Endothelial cell of umbilical vein (primary cell): ENCODE data around the gene SNAI3. TPM values are rescaled to one million over a fixed set of nuclear protein-coding genes. Genes with fewer than 3 reads are reported as not detected.

Experiments
- BruUV-seq: library from RNA; stranded (reverse); fragments of 400-500 nt; replicated peaks from 2 replicates; lab custom pipeline; 2021; lab: Mats Ljungman, UMichigan
- CTCF ChIA-PET: fragments of 300-600, 350-600 bp; sonication (Branson Sonifier 250); formaldehyde crosslinking; loops from one replicate; lab custom pipeline; 2021; ENCODE audit warnings: antibody characterized with exemption, inconsistent platforms; lab: Charles Lee
- POLR2A ChIA-PET: fragments of 300-600, 350-600 bp; sonication (Branson Sonifier 250); formaldehyde crosslinking; loops from one replicate; lab custom pipeline; 2021; ENCODE audit warnings: antibody characterized with exemption, inconsistent platforms; lab: Charles Lee
- DNase-seq: peaks from one replicate; pipeline ENCODE4 v3.0.0-alpha.2; 2011; ENCODE audit warnings: low read depth, low spot score
- FAIRE-seq: peaks from 2 replicates; lab custom pipeline; 2011; peaks lifted over from hg19 to GRCh38; lab: Jason Lieb, UNC
- H2AFZ ChIP-seq: 2 replicates; pipeline ENCODE4 v1.6.0; 2012; ENCODE audit warnings: low read depth, low read length, control low read depth, inconsistent platforms
- H3K27ac ChIP-seq: 2 replicates; pipeline ENCODE4 v1.5.1; 2011; ENCODE audit warnings: low read depth, mild to moderate bottlenecking, control low read depth, low read length, moderate library complexity; ENCODE audit not compliant: insufficient read depth
- H3K27me3 ChIP-seq, 2 experiments: 2 replicates each; pipeline versions ENCODE4 v1.6.0 to v1.6.1; 2011; ENCODE audit warnings: low read length in 2 of 2, mixed read lengths in 1 of 2; ENCODE audit not compliant: control insufficient read depth in 2 of 2, insufficient read depth in 2 of 2
- H3K36me3 ChIP-seq, 2 experiments: 2 replicates in 1 of 2; 3 replicates in 1 of 2; pipeline ENCODE4 v1.5.1; 2011; ENCODE audit warnings: low read length in 2 of 2, mild to moderate bottlenecking in 1 of 2, moderate library complexity in 1 of 2; ENCODE audit not compliant: control insufficient read depth in 2 of 2, insufficient read depth in 2 of 2; ENCODE audit errors: extremely low read depth in 1 of 2
- H3K4me1 ChIP-seq: 3 replicates; pipeline ENCODE4 v1.5.1; 2011; ENCODE audit warnings: mild to moderate bottlenecking, low read length; ENCODE audit not compliant: control insufficient read depth, insufficient read depth; ENCODE audit errors: extremely low read depth
- H3K4me2 ChIP-seq: 2 replicates; pipeline ENCODE4 v1.6.1; 2011; ENCODE audit warnings: low read length, control low read depth, mixed read lengths; ENCODE audit not compliant: insufficient read depth
- H3K4me3 ChIP-seq, 3 experiments: fragments of 200-600 bp in 1 of 3; sonication (generic), shearing (Covaris generic) in 1 of 3; replicated peaks in 1 of 3; 2 replicates each; pipeline ENCODE4 v1.5.1; 2011 to 2016; ENCODE audit warnings: control low read depth in 3 of 3, low read length in 3 of 3, mild to moderate bottlenecking in 2 of 3, inconsistent platforms in 1 of 3, low read depth in 1 of 3, moderate library complexity in 1 of 3; ENCODE audit not compliant: insufficient read depth in 1 of 3
- H3K79me2 ChIP-seq: 2 replicates; pipeline ENCODE4 v1.6.0; 2012; ENCODE audit warnings: low read length, inconsistent platforms; ENCODE audit not compliant: control insufficient read depth, insufficient read depth
- H3K9ac ChIP-seq: replicated peaks from 2 replicates; pipeline ENCODE3; 2011; ENCODE audit warnings: low read length, control low read depth; ENCODE audit not compliant: insufficient read depth; ENCODE audit errors: extremely low read depth
- H3K9me1 ChIP-seq: replicated peaks from 3 replicates; pipeline ENCODE4 v1.6.0; 2011; ENCODE audit warnings: mild to moderate bottlenecking, low read length; ENCODE audit not compliant: control insufficient read depth, insufficient read depth; ENCODE audit errors: extremely low read depth
- H3K9me3 ChIP-seq: replicated peaks from 2 replicates; pipeline ENCODE4 v1.5.1; 2012; ENCODE audit warnings: low read length, inconsistent platforms; ENCODE audit not compliant: control insufficient read depth, insufficient read depth
- H4K20me1 ChIP-seq: replicated peaks from 2 replicates; pipeline ENCODE3; 2011; ENCODE audit warnings: mild to moderate bottlenecking, low read length; ENCODE audit not compliant: control insufficient read depth, insufficient read depth; ENCODE audit errors: extremely low read depth
- EZH2 ChIP-seq: IDR thresholded peaks from 2 replicates; pipeline ENCODE4 v1.6.1; 2012; ENCODE audit warnings: borderline replicate concordance, low read depth, mild to moderate bottlenecking, moderate library complexity, low read length, inconsistent platforms; ENCODE audit not compliant: severe bottlenecking
- GATA2 ChIP-seq: IDR thresholded peaks from 2 replicates; pipeline ENCODE4 v1.7.0; 2011; ENCODE audit warnings: low read depth, mild to moderate bottlenecking, moderate library complexity, mixed read lengths, low read length; ENCODE audit not compliant: insufficient read length, insufficient read depth
- MAX ChIP-seq: IDR thresholded peaks from 2 replicates; pipeline ENCODE4 v1.6.1; 2011; ENCODE audit not compliant: insufficient read depth, insufficient read length
- MYC ChIP-seq: IDR thresholded peaks from one replicate; pipeline ENCODE4 v1.6.1; 2011; ENCODE audit warnings: mild to moderate bottlenecking, low read depth, low read length
- POLR2A ChIP-seq: IDR thresholded peaks from 2 replicates; pipeline ENCODE4 v1.6.1; 2012; ENCODE audit warnings: low read depth, mild to moderate bottlenecking, control low read depth, low read length
- dilution Hi-C: fragments of 300-500 bp; cut with MboI; formaldehyde crosslinking; loops from one replicate; pipeline ENCODE4 v1.15.0; 2019; ENCODE audit warnings: low sequenced_read_pairs; ENCODE audit not compliant: extremely low pct_ligation_motif_present
- intact Hi-C: fragments of 100-400 bp; cut with micrococcal nuclease; formaldehyde crosslinking; loops from one replicate; pipeline ENCODE4 v1.10.0; 2022
- polyA plus RNA-seq, 4 experiments: library from polyadenylated mRNA; depleted of rRNA in 3 of 4; stranded (reverse) in 3 of 4; unstranded in 1 of 4; fragments of >200 nt; gene quantifications; 2 replicates each; pipeline versions ENCODE4 v1.2.1 to v1.2.3, GENCODE V29; 2011 to 2012; ENCODE audit warnings: missing spikeins in 1 of 4
- total RNA-seq: library from RNA; stranded (reverse); gene quantifications from 2 replicates; pipeline ENCODE4 v1.2.3, GENCODE V29; 2021
- TF ChIP-seq, protein P1 (sequence below), 2 donors: IDR thresholded peaks; 1 replicate in 1 of 2; 2 replicates in 1 of 2; pipeline ENCODE4 v1.5.1; 2011; ENCODE audit warnings: low read length in 2 of 2, mild to moderate bottlenecking in 2 of 2, moderate library complexity in 2 of 2, control low read depth in 1 of 2, inconsistent platforms in 1 of 2, low read depth in 1 of 2; ENCODE audit not compliant: insufficient read depth in 1 of 2; ENCODE audit errors: extremely low read depth in 1 of 2

Gene SNAI3
- total and polyA plus RNA-seq, 2 donors (not counting 3 experiments of a cell fraction or from before 2014, with no cell fraction given), result 0.30 to 0.31 TPM

GRCh38 chr16:88649195-88649923 lies 36.9 kb downstream of the SNAI3 start:
- H3K4me1 ChIP-seq, result peaks cover 13% of the 10 kb centered on the region
- intact Hi-C loops (no loop called here), dilution Hi-C loops (no loop called here)
- H3K4me2 ChIP-seq, result no peak overlapping the region
- H3K79me2 ChIP-seq, result no peaks in the 10 kb centered on the region
- no peaks in the 10 kb centered on the region for H4K20me1 ChIP-seq
- POLR2A ChIA-PET, result no interaction called here
- CTCF ChIA-PET, result no interaction called here
- H3K27me3 ChIP-seq, result no peaks in the 10 kb centered on the region
- H3K9me1 ChIP-seq, result no peaks in the 10 kb centered on the region
- H3K27ac ChIP-seq, result no peak overlapping the region
- DNase-seq (no peak), FAIRE-seq (no peak)
- BruUV-seq, result no TSS peak
- TF ChIP-seq, protein P1, sequence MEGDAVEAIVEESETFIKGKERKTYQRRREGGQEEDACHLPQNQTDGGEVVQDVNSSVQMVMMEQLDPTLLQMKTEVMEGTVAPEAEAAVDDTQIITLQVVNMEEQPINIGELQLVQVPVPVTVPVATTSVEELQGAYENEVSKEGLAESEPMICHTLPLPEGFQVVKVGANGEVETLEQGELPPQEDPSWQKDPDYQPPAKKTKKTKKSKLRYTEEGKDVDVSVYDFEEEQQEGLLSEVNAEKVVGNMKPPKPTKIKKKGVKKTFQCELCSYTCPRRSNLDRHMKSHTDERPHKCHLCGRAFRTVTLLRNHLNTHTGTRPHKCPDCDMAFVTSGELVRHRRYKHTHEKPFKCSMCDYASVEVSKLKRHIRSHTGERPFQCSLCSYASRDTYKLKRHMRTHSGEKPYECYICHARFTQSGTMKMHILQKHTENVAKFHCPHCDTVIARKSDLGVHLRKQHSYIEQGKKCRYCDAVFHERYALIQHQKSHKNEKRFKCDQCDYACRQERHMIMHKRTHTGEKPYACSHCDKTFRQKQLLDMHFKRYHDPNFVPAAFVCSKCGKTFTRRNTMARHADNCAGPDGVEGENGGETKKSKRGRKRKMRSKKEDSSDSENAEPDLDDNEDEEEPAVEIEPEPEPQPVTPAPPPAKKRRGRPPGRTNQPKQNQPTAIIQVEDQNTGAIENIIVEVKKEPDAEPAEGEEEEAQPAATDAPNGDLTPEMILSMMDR (IDR thresholded peaks at IDR 0.05; ENCODE audit: extremely low read depth in 1 of 2, insufficient read depth in 1 of 2, low read depth in 1 of 2, low read length in 2 of 2), result no peak
- TF ChIP-seq POLR2A (no peak), EZH2 (no peak), MYC (no peak), GATA2 (no peak), MAX (no peak)
- H3K36me3 ChIP-seq, result peaks cover 0 to 2% of the 10 kb centered on the region in 2 experiments
- H3K4me3 ChIP-seq, result no peak overlapping the region
- no peak overlapping the region for H2AFZ ChIP-seq
- H3K9ac ChIP-seq, result no peak overlapping the region
- H3K9me3 ChIP-seq, result no peaks in the 10 kb centered on the region
